Endothelial cell of umbilical vein (primary cell): ENCODE data around the gene PIN1. TPM values are rescaled to one million over a fixed set of nuclear protein-coding genes. Genes with fewer than 3 reads are reported as not detected.

Experiments used
- BruUV-seq: library from RNA; stranded (reverse); fragments of 400-500 nt; replicated peaks from 2 replicates; lab custom pipeline; 2021; lab: Mats Ljungman, UMichigan
- CTCF ChIA-PET: fragments of 300-600, 350-600 bp; sonication (Branson Sonifier 250); formaldehyde crosslinking; loops from one replicate; lab custom pipeline; 2021; ENCODE audit warnings: antibody characterized with exemption, inconsistent platforms; lab: Charles Lee
- POLR2A ChIA-PET: fragments of 300-600, 350-600 bp; sonication (Branson Sonifier 250); formaldehyde crosslinking; loops from one replicate; lab custom pipeline; 2021; ENCODE audit warnings: antibody characterized with exemption, inconsistent platforms; lab: Charles Lee
- DNase-seq: peaks from one replicate; pipeline ENCODE4 v3.0.0-alpha.2; 2011; ENCODE audit warnings: low read depth, low spot score
- FAIRE-seq: peaks from 2 replicates; lab custom pipeline; 2011; peaks lifted over from hg19 to GRCh38; lab: Jason Lieb, UNC
- H2AFZ ChIP-seq: 2 replicates; pipeline ENCODE4 v1.6.0; 2012; ENCODE audit warnings: low read depth, low read length, control low read depth, inconsistent platforms
- H3K27ac ChIP-seq: 2 replicates; pipeline ENCODE4 v1.5.1; 2011; ENCODE audit warnings: low read depth, mild to moderate bottlenecking, control low read depth, low read length, moderate library complexity; ENCODE audit not compliant: insufficient read depth
- H3K27me3 ChIP-seq, 2 experiments: 2 replicates each; pipeline versions ENCODE4 v1.6.0 to v1.6.1; 2011; ENCODE audit warnings: low read length in 2 of 2, mixed read lengths in 1 of 2; ENCODE audit not compliant: control insufficient read depth in 2 of 2, insufficient read depth in 2 of 2
- H3K36me3 ChIP-seq, 2 experiments: 2 replicates in 1 of 2; 3 replicates in 1 of 2; pipeline ENCODE4 v1.5.1; 2011; ENCODE audit warnings: low read length in 2 of 2, mild to moderate bottlenecking in 1 of 2, moderate library complexity in 1 of 2; ENCODE audit not compliant: control insufficient read depth in 2 of 2, insufficient read depth in 2 of 2; ENCODE audit errors: extremely low read depth in 1 of 2
- H3K4me1 ChIP-seq: 3 replicates; pipeline ENCODE4 v1.5.1; 2011; ENCODE audit warnings: mild to moderate bottlenecking, low read length; ENCODE audit not compliant: control insufficient read depth, insufficient read depth; ENCODE audit errors: extremely low read depth
- H3K4me2 ChIP-seq: 2 replicates; pipeline ENCODE4 v1.6.1; 2011; ENCODE audit warnings: low read length, control low read depth, mixed read lengths; ENCODE audit not compliant: insufficient read depth
- H3K4me3 ChIP-seq, 3 experiments: fragments of 200-600 bp in 1 of 3; sonication (generic), shearing (Covaris generic) in 1 of 3; replicated peaks in 1 of 3; 2 replicates each; pipeline ENCODE4 v1.5.1; 2011 to 2016; ENCODE audit warnings: control low read depth in 3 of 3, low read length in 3 of 3, mild to moderate bottlenecking in 2 of 3, inconsistent platforms in 1 of 3, low read depth in 1 of 3, moderate library complexity in 1 of 3; ENCODE audit not compliant: insufficient read depth in 1 of 3
- H3K79me2 ChIP-seq: 2 replicates; pipeline ENCODE4 v1.6.0; 2012; ENCODE audit warnings: low read length, inconsistent platforms; ENCODE audit not compliant: control insufficient read depth, insufficient read depth
- H3K9ac ChIP-seq: replicated peaks from 2 replicates; pipeline ENCODE3; 2011; ENCODE audit warnings: low read length, control low read depth; ENCODE audit not compliant: insufficient read depth; ENCODE audit errors: extremely low read depth
- H3K9me1 ChIP-seq: replicated peaks from 3 replicates; pipeline ENCODE4 v1.6.0; 2011; ENCODE audit warnings: mild to moderate bottlenecking, low read length; ENCODE audit not compliant: control insufficient read depth, insufficient read depth; ENCODE audit errors: extremely low read depth
- H3K9me3 ChIP-seq: replicated peaks from 2 replicates; pipeline ENCODE4 v1.5.1; 2012; ENCODE audit warnings: low read length, inconsistent platforms; ENCODE audit not compliant: control insufficient read depth, insufficient read depth
- H4K20me1 ChIP-seq: replicated peaks from 2 replicates; pipeline ENCODE3; 2011; ENCODE audit warnings: mild to moderate bottlenecking, low read length; ENCODE audit not compliant: control insufficient read depth, insufficient read depth; ENCODE audit errors: extremely low read depth
- CTCF ChIP-seq, 2 donors: IDR thresholded peaks; 1 replicate in 1 of 2; 2 replicates in 1 of 2; pipeline ENCODE4 v1.5.1; 2011; ENCODE audit warnings: low read length in 2 of 2, mild to moderate bottlenecking in 2 of 2, moderate library complexity in 2 of 2, control low read depth in 1 of 2, inconsistent platforms in 1 of 2, low read depth in 1 of 2; ENCODE audit not compliant: insufficient read depth in 1 of 2; ENCODE audit errors: extremely low read depth in 1 of 2
- EZH2 ChIP-seq: IDR thresholded peaks from 2 replicates; pipeline ENCODE4 v1.6.1; 2012; ENCODE audit warnings: borderline replicate concordance, low read depth, mild to moderate bottlenecking, moderate library complexity, low read length, inconsistent platforms; ENCODE audit not compliant: severe bottlenecking
- FOS ChIP-seq: IDR thresholded peaks from 2 replicates; pipeline ENCODE4 v1.6.1; 2011; ENCODE audit warnings: mild to moderate bottlenecking, low read length, moderate library complexity, borderline replicate concordance; ENCODE audit not compliant: insufficient read depth
- GATA2 ChIP-seq: IDR thresholded peaks from 2 replicates; pipeline ENCODE4 v1.7.0; 2011; ENCODE audit warnings: low read depth, mild to moderate bottlenecking, moderate library complexity, mixed read lengths, low read length; ENCODE audit not compliant: insufficient read length, insufficient read depth
- JUN ChIP-seq: IDR thresholded peaks from 2 replicates; pipeline ENCODE4 v1.6.1; 2011; ENCODE audit warnings: borderline replicate concordance, low read depth; ENCODE audit not compliant: insufficient read length, insufficient read depth
- MAX ChIP-seq: IDR thresholded peaks from 2 replicates; pipeline ENCODE4 v1.6.1; 2011; ENCODE audit not compliant: insufficient read depth, insufficient read length
- MYC ChIP-seq: IDR thresholded peaks from one replicate; pipeline ENCODE4 v1.6.1; 2011; ENCODE audit warnings: mild to moderate bottlenecking, low read depth, low read length
- POLR2A ChIP-seq: IDR thresholded peaks from 2 replicates; pipeline ENCODE4 v1.6.1; 2012; ENCODE audit warnings: low read depth, mild to moderate bottlenecking, control low read depth, low read length
- POLR2AphosphoS5 ChIP-seq: IDR thresholded peaks from 2 replicates; pipeline ENCODE4 v1.6.1; 2012; ENCODE audit warnings: low read depth, mild to moderate bottlenecking, control low read depth, low read length, moderate library complexity; ENCODE audit not compliant: insufficient read depth
- dilution Hi-C: fragments of 300-500 bp; cut with MboI; formaldehyde crosslinking; loops from one replicate; pipeline ENCODE4 v1.15.0; 2019; ENCODE audit warnings: low sequenced_read_pairs; ENCODE audit not compliant: extremely low pct_ligation_motif_present
- intact Hi-C: fragments of 100-400 bp; cut with micrococcal nuclease; formaldehyde crosslinking; loops from one replicate; pipeline ENCODE4 v1.10.0; 2022
- polyA plus RNA-seq, 4 experiments: library from polyadenylated mRNA; depleted of rRNA in 3 of 4; stranded (reverse) in 3 of 4; unstranded in 1 of 4; fragments of >200 nt; gene quantifications; 2 replicates each; pipeline versions ENCODE4 v1.2.1 to v1.2.3, GENCODE V29; 2011 to 2012; ENCODE audit warnings: missing spikeins in 1 of 4
- total RNA-seq: library from RNA; stranded (reverse); gene quantifications from 2 replicates; pipeline ENCODE4 v1.2.3, GENCODE V29; 2021

PIN1 gene
- total and polyA plus RNA-seq, 2 donors (not counting 3 experiments of a cell fraction or from before 2014, with no cell fraction given): 97.4 to 115 TPM

GRCh38 chr19:9868983-9869617 lies 34.0 kb downstream of the PIN1 start:
- H3K9me1 ChIP-seq: no peaks in the 10 kb centered on the region
- H3K9ac ChIP-seq: no peak overlapping the region
- no peaks in the 10 kb centered on the region for H3K36me3 ChIP-seq
- DNase-seq (no peak), FAIRE-seq (no peak)
- ChIA-PET CTCF (no interaction called here), POLR2A (no interaction called here)
- BruUV-seq: no TSS peak
- H3K9me3 ChIP-seq: no peaks in the 10 kb centered on the region
- no peaks in the 10 kb centered on the region for H3K79me2 ChIP-seq
- no peak overlapping the region for H3K27ac ChIP-seq
- no peak overlapping the region for H2AFZ ChIP-seq
- H3K4me2 ChIP-seq: no peak overlapping the region
- H3K4me1 ChIP-seq: no peaks in the 10 kb centered on the region
- intact Hi-C loops: no loop called here
- TF ChIP-seq FOS (no peak), CTCF (IDR thresholded peaks at IDR 0.05; ENCODE audit: extremely low read depth in 1 of 2, insufficient read depth in 1 of 2, low read depth in 1 of 2, low read length in 2 of 2) (no peak), JUN (no peak)
- dilution Hi-C loops: no loop called here
- H3K4me3 ChIP-seq: no peak overlapping the region
- H4K20me1 ChIP-seq: no peaks in the 10 kb centered on the region
- H3K27me3 ChIP-seq: no peaks in the 10 kb centered on the region

- H3K36me3 ChIP-seq: no peaks in the 10 kb centered on the region
- DNase-seq (no peak), FAIRE-seq (no peak)
- dilution Hi-C loops (no loop called here), intact Hi-C loops (no loop called here)
- TF ChIP-seq POLR2A (no peak), JUN (no peak), EZH2 (no peak), MYC (no peak), FOS (no peak), MAX (no peak), POLR2AphosphoS5 (no peak), CTCF (IDR thresholded peaks at IDR 0.05; ENCODE audit: extremely low read depth in 1 of 2, insufficient read depth in 1 of 2, low read depth in 1 of 2, low read length in 2 of 2) (no peak), GATA2 (no peak)
- H4K20me1 ChIP-seq: no peaks in the 10 kb centered on the region
- no peaks in the 10 kb centered on the region for H3K79me2 ChIP-seq
- H3K9me3 ChIP-seq: no peaks in the 10 kb centered on the region
- no peak overlapping the region for H3K9ac ChIP-seq
- no peak overlapping the region for H3K4me2 ChIP-seq
- ChIA-PET CTCF (no interaction called here), POLR2A (no interaction called here)
- H2AFZ ChIP-seq: no peak overlapping the region
- no peaks in the 10 kb centered on the region for H3K4me1 ChIP-seq
- H3K27ac ChIP-seq: no peak overlapping the region
- BruUV-seq: no TSS peak
- H3K27me3 ChIP-seq: no peaks in the 10 kb centered on the region
- H3K9me1 ChIP-seq: no peaks in the 10 kb centered on the region
- no peak overlapping the region for H3K4me3 ChIP-seq
Measured at GRCh38 chr19:9871626-9872338, 36.7 kb downstream of the PIN1 start.
